GM21529 (cell line): ENCODE measurements around the gene PPP1R13B.

Experiments used
- ATAC-seq: cut with Tn5 transposase; IDR thresholded peaks from one replicate; pipeline ENCODE4 v1.9.1; 2021; ENCODE audit not compliant: unreplicated experiment

Gene PPP1R13B

GRCh38 chr14:103881268-103882201 lies 34.2 kb upstream of the PPP1R13B start:
- ATAC-seq, result no peak

GRCh38 chr14:103880348-103881267 lies 33.2 kb upstream of the PPP1R13B start:
- ATAC-seq, result no peak

DNA sequence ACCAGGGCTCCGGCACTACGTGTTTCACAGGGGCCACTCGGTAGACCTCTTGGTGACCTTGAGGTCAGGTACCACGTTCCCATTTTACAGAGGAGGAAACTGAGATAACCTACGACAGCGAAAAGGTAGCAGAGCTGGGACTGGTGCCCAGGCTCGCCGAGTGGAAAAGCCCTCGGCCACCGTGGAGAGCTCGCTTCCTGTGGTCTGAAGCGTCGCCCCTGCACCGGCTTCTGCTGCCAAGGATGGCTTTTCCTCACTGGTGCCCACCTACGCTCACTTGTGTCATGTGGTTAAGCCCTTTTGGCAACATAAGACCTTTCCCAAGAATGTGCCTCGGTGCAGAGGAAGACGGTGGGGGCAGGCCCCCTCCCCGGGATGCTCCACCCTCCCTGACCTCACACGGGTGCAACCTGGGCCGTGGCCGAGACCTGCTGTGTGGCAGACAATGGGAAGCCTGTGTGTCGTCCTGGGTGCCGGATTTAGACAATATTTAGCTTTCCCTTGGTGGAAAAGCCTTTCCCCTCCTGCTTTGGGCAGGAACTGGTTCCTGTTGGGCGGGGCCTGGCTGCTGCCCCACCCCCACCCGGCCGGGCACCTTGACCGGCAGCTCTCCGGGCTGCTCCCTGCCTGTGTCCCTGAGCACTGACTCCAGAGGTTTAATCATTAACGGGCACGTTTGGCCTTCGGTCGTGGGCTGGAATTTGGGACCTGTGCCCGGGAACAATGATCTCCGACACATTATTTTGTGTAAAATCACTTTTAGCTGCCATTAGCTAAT lies 32.4 kb upstream of the PPP1R13B start:
- no peak for ATAC-seq

- ATAC-seq, result no peak
These were observed 31.8 kb upstream of the PPP1R13B start for GRCh38 chr14:103879118-103879569.

DNA sequence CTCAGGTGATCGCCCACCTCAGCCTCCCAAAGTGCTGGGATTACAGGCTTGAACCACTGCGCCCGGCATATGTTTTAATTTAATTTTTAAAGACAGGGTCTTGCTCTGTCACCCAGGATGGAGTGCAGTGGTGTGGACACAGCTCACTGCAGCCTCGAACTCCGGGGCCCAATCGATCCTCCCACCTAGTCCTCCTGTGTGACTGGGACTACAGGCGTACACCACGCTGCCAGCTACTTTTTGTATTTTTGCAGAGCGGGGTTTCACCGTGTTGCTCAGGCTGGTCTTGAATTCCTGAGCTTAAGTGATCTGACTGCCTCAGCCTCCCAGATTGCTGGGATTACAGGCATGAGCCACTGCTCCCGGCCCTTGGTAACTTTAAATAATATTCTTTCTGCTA lies 30.8 kb upstream of the PPP1R13B start:
- no peak for ATAC-seq

DNA sequence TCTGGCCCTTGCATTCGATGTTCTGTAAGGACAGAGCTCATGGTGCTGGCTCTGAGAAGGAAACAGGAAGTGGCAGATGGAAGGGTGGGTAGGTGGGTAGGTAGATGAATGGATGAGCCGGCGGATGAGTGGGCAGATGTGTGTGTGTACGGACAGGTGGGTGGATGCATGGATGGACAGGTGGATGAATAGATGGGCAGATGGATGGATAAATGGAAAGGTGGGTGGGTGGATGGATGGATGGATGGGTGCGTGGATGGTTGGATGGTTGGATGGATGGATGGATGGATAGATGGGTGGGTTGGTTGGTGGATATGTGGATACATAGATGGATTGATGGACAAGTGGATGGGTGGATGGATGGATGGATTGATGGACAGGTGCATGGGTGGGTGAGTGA lies 27.6 kb upstream of the PPP1R13B start:
- no peak for ATAC-seq

GRCh38 chr14:103872481-103873113 lies 25.2 kb upstream of the PPP1R13B start:
- ATAC-seq, result peak; percentile 17

DNA sequence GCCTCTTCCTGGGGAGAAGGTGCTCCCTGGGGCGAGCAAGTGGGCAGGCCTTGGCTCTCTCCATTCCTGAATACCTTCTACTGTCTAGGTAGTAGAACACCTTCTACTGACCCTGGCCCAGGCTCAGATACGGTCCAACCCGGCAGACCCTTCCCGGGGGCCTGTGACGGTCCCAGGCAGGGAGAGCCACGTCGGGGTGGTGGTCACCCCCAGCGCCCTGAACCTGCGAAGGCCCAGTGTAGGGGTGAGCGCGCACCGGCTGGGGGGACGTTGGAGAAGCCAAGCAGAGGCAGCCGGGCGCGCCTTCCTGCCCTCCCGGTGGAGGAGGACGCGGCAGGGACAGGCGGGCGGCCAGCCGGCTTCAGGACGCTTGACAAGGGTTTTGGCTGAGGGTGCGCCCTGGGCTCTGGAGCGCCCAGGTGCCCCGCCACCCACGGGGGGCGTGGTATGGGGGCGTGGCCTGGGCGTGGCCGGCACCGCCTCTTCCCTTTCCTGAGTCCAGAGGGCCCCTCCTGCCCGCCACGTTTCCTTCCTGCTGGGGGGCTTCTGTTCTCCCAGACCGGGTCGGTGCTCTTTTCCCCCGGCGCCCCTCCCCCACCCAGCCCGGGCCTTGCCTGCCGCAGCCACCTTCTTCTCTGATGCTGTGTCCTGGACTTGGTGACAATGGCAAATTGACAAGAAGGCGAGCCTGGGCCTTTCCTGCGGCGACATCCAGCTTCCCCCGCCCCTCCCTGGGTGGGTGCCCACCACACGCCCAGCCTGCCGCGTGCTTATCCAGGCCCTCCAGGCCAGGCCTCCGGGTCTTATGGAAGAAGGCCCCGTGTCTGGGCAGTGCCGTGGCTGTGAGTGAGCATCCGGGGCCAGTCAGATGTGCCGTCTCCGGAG lies 24.5 kb upstream of the PPP1R13B start:
- ATAC-seq, result peak; percentile 87

DNA sequence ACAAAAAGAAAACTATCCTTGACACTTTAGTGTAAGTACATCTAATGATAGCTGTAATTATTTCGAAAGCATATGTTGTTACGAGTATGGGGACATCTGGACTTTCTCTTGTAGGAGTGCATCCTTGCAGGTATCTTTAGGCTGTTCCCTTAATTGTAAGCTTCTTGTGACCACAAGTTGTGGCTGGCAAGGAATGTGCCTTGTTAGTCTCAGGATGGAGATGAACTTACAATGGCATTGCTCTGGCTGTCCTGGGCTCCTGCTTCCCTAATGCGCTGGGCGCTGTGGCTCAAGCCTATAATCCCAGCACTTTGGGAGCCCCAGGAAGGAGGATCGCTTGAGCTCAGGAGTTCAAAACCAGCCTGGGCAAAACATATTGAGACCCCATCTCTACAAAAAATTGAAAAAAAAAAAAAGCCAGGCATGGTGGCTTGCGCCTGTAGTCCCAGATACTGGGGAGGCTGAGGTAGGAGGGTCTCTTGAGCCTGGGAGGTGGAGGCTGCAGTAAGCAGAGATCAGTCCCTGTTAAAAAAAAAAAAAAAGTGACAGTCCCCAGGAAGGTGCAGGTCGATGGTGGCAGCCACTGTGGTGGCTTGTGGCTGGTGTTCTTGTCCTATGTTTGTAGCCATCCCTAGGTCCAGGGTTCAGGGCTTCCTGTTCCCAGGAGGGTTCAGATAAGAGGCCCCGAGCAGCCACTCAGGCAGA lies 23.7 kb upstream of the PPP1R13B start:
- ATAC-seq, result no peak

DNA sequence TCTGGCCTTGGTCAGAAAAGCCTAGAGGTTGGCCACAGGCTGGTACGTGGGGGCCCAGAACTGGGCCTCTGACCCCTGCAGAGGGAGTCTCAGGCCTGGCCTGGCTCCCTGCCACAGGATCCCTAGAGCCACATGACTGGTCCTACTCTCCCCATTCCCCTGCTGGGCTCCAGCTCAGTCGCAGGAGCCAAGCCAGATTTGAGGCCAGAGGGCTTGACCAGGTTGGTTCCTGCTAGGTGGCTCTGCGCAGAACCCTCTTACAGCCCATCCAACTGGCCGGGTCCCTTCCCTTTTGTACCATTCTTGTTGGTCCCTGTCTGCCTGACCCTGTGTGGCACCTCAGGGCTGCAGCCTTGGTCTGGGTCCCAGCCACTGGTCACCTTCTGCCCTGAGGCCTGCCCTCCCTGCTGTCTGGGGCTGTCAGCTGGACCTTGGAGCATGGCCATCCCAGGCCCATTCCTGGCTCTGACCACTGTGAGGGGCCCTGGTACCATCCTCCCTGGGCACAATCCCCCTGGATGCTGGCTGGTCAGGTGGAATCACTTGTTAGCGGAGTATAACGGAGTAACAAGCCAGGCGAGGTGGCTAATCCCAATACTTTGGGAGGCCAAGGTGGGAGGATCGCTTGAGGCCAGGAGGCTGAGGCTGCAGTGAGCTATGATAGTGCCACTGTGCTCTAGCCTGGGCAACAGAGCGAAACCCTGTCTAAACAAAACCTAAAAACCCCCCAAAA lies 22.9 kb upstream of the PPP1R13B start:
- ATAC-seq, result no peak

DNA sequence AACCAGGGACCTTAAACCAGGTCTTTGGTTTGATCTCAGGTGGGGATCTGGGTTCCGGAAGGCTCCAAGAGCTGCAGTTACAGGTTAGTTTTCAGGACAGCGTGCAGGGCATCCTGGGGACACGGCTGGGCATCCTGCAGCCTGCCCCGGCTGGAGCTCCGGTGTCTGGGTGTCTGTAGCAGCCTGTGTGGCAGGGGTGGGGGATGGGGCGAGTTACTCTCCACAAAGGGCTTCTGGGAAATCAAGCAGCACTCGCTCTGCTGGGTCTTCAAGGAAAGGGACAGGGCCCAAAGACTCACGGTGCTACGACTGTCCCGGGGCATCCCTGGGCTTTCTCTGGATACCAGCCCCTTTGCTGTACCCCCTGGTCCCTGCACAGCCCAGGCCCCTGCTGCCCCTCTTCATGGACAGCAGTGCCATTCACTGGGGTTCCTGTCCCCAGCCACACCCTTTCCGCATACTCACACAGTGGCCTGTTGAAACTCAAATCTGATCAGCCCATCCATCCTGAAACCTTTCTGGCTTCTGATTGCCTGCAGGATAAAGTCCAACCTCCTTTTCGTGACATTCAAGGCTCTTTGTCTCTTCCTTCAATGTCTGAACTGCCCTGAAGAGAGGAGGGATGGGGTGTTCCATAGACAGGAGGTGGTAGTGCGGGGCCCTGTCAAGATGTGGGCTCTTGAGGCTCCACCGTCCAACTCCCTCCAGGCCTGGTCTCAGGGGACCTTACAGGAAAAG lies 22.2 kb upstream of the PPP1R13B start:
- no peak for ATAC-seq

DNA sequence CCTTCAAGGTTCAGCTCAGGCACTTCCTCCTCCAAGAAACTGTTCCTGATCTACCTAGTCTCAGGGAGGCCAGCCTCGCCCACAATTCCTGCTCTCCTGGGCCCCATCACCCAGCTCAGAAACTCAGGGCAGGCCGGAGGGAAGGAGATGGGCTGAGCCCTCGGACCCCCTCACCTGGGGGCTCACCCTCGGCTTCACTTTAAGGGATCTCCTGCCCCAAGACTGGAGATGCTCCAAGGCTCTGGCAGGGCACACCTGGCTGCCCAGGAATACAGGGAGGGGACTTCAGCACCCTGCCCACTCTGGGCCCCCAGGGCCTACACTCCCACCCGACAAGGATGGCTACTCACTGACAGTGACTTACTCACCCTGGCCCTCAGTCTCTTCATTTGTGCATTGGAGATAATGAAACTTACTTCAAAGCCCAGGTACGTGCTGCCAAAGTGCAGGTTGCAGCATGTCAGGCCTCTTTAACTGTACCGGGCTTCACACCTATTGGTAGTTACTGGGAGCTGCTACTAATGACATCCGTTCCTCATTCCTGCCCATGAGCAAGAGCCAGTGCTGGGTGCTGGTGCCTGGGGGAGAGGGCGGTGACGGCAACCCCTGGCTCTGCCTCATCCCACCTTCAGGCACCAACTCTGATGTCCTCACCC lies 21.0 kb upstream of the PPP1R13B start:
- no peak for ATAC-seq

- ATAC-seq, result no peak
These were observed 20.2 kb upstream of the PPP1R13B start for GRCh38 chr14:103867523-103867953.

DNA sequence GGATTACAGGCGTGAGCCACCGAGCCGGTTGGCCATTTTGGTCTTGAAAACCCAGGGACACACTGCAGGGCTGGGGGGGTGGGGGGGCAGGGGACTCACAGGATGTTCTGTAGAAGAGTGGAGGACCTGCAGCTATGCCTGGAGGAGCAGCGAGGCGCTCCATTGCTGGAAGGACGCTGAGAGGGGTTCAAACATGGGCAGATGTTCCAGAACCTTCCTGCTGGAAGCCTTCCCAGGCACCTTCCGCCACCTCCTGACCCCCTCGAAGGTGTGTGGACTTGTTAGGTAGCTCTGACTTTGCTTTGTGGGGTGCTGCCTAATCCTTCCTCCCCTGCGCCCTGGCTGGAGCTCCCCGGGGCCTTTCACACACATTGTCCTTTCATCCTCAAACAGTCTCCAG lies 19.6 kb upstream of the PPP1R13B start:
- ATAC-seq, result no peak

- ATAC-seq, result no peak
These were observed 15.9 kb upstream of the PPP1R13B start for GRCh38 chr14:103863245-103863644.

DNA sequence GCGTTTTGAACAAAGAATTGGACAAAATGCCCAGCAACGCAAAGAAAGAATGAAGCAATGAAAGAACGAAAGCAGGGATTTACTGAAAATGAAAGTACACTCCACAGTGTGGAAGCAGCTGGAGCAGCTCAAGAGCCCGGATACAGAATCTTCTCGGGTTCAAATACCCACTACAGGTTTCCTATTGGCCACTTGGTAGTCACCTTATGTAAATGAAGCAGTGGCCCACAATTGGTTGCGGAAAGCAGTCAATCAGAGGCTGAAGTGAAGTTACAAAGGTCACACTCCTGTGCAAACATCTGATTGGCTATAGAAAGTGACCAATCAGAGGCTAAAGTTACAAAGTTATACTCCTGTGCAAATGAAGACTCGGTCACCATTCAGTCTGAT lies 15.0 kb upstream of the PPP1R13B start:
- no peak for ATAC-seq
